GM12872 (cell line): Measurements from ENCODE around the gene NCS1.

Source experiments
- TF ChIP-seq, protein P1 (sequence below): IDR thresholded peaks from 3 replicates; pipeline ENCODE4 v1.5.1; 2011; ENCODE audit warnings: low read depth, mild to moderate bottlenecking, low read length, moderate library complexity; ENCODE audit not compliant: insufficient read depth

Gene NCS1

DNA sequence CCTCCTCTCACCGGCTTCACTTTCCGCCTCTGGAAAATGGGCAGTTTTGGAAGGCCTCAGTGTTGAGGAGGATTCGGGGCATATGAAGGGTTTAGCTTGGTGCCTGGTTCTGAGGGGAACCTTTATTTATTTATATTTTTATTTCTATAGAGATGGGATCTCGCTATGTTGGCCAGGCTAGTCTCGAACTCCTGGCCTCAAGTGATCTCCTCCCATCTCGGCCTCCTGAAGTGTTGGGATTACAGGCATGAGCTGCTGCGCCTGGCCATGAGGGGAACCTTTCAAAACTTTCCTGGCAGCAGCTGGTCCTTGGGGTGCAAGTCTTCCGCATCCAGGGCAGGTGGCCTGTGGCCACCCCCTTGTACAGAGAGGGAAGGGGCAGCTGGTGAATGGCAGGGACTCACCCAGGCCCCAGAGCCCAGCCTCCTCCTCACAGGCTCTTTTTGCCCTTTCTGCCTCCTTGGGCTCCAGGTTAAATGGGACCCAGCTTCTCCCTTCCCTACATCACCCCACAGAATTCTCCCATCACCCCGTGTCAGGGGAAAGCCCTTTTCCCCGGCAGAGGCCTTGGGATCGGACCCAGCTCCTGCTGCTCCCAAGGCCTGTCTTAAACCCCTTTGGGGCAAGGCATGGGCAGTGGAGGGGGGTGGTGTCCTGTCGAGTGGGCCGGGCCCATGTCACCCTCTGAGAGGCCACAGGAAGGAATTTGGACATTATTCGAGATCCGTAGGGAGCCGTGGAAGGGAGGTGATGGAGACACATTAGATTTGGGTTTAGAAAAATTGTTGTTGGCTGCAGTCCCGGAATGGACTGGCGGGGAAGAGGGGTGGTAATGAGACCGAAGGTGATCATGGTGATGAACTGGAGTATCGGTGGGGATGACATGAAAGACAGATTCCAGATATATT, 5.9 kb downstream of the NCS1 start:
- TF ChIP-seq, protein P1, sequence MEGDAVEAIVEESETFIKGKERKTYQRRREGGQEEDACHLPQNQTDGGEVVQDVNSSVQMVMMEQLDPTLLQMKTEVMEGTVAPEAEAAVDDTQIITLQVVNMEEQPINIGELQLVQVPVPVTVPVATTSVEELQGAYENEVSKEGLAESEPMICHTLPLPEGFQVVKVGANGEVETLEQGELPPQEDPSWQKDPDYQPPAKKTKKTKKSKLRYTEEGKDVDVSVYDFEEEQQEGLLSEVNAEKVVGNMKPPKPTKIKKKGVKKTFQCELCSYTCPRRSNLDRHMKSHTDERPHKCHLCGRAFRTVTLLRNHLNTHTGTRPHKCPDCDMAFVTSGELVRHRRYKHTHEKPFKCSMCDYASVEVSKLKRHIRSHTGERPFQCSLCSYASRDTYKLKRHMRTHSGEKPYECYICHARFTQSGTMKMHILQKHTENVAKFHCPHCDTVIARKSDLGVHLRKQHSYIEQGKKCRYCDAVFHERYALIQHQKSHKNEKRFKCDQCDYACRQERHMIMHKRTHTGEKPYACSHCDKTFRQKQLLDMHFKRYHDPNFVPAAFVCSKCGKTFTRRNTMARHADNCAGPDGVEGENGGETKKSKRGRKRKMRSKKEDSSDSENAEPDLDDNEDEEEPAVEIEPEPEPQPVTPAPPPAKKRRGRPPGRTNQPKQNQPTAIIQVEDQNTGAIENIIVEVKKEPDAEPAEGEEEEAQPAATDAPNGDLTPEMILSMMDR: no peak

DNA sequence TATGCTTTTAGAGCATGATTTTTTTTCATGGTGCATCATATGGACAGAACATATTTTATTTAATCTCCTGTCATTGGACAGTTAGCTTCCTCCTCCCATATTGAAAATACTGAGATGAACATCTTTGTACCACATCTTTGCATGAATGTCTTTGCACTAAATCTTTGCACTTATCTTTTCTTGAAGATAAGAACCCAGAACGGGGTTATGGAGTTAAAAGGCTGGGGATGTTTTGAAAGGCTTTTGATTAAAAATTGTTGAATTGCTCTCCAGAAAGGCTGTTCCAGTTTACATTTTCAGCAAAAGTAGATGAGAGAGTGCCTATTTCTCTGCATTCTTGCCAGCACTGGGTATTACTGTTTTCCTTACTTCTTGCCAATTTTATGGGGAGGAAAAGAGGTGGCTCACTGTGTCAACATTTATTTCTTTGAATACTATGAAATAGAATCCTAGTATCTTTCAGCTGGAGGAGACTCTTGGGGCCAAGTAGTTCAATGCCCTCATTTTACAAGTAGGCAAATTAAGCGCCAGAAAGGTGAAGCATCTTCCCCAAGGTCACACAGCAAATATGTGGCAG, 7.2 kb downstream of the NCS1 start:
- TF ChIP-seq, protein P1: no peak

DNA sequence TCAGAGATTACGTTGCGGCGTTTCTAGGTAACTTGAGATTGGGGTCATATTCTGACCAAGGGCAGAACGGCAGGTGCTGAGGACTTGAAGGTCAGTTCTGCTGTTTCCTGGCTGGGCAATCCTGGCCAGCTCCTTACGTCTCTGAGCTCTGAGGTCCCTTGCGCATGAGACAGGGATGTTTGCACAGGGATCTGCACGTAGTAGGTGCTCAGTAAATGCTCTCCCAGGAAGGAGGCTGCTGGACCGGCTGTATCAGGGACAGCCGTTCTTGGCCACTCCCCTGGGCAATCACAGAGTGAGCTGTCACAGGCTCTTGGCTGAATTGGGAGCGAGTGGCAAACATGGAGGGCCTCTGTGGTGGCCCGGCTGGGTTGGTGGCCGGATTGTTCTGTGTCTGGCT, 8.3 kb downstream of the NCS1 start:
- TF ChIP-seq, protein P1: no peak

DNA sequence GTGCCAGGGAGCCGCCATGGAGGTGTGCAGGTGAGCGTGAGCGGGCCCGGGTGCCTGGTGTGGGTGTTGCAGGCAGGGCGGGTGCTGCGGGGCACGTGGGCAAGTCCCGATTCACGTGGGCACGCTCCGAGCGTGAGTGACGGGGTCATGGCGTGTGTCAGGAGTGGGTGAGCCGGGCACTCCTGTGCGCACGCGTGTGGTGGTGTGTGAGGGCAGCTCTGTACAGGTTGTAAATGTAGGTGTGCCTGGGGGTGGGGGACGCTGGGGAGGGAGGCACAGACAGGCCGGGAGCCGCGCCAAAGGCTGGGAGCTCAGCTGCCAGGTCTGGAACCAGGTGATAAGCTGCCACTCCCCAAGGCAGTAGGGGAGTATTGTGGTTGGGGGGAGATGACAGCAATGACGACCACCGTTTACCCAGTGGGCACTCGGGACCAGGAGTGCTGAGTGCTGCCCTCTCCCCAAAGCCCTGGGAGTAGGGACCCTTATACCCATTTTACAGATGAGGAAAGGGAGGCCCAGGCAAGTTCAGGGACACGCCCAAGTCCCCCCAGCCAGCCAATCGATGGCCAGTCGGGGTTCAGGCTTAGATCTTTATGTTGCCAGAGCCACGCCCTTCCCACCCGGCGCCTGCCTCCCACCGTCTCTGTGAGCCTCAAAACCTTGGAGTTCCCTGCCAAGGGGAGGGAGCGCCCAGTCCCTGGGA, 9.6 kb downstream of the NCS1 start:
- TF ChIP-seq, protein P1: no peak

DNA sequence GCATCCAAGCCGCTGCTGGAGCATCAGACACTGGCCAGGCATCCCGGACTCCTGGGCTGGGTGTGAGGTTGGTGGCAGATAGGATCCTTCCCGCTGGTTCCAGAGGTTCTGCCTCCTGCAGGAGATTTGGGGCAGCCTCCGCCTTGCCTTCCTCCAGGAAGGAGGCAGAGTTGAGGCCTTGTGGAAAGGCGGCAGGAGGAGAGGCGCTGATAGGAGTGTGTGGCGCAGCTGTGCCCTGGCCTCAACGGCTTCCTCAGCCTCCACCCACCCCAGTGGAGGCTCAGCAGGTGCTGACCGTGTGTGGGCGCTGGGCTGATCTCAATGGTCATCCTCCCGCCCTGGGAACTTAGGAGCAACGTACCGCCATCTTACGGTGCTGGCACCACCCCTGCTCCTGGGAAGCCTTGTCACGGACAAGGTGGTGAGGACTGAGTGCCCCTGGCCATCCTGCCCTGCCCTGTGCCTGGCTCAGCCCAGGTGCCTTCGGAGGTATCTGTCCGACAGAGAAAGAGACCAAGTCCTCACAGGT, 10.2 kb downstream of the NCS1 start:
- TF ChIP-seq, protein P1: no peak

DNA sequence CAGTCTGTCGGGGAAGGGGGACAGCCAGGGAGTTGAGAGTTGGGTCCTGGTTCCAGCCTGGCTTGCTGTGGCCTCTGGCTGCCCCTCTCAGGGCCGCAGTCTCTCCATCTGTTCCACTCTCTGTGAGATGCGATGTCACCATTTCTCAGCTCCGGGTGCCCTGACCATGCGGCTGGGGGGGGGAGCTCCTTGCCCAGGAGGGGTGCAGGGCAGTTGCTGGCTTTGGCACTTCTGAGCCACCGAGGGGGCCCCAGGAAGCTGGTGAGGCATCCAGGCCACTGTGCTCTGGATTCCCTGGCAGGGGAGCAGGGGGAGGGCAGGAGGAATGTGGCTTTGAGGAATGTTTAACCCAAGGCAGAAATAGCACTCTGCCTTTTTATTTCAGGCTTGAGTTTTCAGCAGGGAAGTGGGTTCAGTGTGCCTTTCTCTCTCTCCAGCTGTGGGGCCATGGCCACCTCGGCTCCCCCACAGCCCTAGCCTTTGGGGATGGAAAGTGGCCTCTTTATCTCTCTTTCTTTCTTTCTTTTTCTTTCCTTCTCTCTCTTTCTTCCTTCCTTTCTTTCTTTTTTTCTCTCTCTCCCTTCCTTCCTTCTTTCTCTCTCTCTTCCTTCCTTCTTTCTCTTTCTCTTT, 11.0 kb downstream of the NCS1 start:
- TF ChIP-seq, protein P1: no peak

DNA sequence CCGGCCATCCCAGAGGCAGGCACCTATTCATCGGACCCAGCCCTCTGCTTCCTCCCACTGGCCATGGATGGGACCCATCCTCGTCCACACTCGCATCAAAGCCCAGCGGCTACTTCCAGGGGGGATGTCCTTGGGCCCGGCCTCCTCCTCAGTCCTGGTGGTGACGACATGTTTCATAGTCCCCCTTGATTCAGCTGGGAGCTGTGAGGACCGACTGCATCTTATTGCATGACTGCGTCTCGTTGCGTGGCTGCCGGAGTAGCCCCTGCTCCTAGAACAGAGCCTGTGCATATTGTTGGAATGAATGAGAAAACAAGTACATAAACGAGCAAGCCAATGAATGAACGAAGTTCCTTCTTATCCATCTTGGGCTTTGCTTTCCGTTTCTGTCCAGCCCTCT, 12.8 kb downstream of the NCS1 start:
- TF ChIP-seq, protein P1: no peak
